Measurements from ENCODE around the gene P3H3.

The P3H3 gene

GRCh38 chr12:6850796-6851152 is 22.6 kb downstream of the P3H3 start (continued):
- TF ChIP-seq ZFP41 (tag by site-specific recombination; IDR thresholded peaks at IDR 0.05; ENCODE audit: borderline replicate concordance) (no peak), KLF17 (tag by site-specific recombination; IDR thresholded peaks at IDR 0.05) (0 out of 2 replicates have a peak, but pooled peaks have one; percentile 15), ZNF114 (tag by site-specific recombination; IDR thresholded peaks at IDR 0.05) (no peak), ZNF654 (tag by site-specific recombination; IDR thresholded peaks at IDR 0.05; ENCODE audit: low read depth) (no peak), ZNF341 (tag by site-specific recombination; IDR thresholded peaks at IDR 0.05; ENCODE audit: low read depth) (no peak), SP3 (tag by site-specific recombination; IDR thresholded peaks at IDR 0.05) (no peak), ZNF792 (tag by site-specific recombination; IDR thresholded peaks at IDR 0.05) (no peak), ZNF521 (tag by site-specific recombination; IDR thresholded peaks at IDR 0.05) (no peak), ZNF121 (tag by site-specific recombination; IDR thresholded peaks at IDR 0.05) (no peak), OVOL3 (tag by site-specific recombination; IDR thresholded peaks at IDR 0.05) (no peak), ZXDB (tag by site-specific recombination; IDR thresholded peaks at IDR 0.05) (0 out of 2 replicates have a peak, but pooled peaks have one; percentile 31), ZNF610 (tag by site-specific recombination; IDR thresholded peaks at IDR 0.05; ENCODE audit: borderline replicate concordance) (no peak), ZBTB21 (tag by site-specific recombination; IDR thresholded peaks at IDR 0.05) (no peak)
- TF ChIP-seq, protein P1, sequence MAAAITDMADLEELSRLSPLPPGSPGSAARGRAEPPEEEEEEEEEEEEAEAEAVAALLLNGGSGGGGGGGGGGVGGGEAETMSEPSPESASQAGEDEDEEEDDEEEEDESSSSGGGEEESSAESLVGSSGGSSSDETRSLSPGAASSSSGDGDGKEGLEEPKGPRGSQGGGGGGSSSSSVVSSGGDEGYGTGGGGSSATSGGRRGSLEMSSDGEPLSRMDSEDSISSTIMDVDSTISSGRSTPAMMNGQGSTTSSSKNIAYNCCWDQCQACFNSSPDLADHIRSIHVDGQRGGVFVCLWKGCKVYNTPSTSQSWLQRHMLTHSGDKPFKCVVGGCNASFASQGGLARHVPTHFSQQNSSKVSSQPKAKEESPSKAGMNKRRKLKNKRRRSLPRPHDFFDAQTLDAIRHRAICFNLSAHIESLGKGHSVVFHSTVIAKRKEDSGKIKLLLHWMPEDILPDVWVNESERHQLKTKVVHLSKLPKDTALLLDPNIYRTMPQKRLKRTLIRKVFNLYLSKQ (tag by site-specific recombination; IDR thresholded peaks at IDR 0.05; ENCODE audit: borderline replicate concordance), result no peak

DNA sequence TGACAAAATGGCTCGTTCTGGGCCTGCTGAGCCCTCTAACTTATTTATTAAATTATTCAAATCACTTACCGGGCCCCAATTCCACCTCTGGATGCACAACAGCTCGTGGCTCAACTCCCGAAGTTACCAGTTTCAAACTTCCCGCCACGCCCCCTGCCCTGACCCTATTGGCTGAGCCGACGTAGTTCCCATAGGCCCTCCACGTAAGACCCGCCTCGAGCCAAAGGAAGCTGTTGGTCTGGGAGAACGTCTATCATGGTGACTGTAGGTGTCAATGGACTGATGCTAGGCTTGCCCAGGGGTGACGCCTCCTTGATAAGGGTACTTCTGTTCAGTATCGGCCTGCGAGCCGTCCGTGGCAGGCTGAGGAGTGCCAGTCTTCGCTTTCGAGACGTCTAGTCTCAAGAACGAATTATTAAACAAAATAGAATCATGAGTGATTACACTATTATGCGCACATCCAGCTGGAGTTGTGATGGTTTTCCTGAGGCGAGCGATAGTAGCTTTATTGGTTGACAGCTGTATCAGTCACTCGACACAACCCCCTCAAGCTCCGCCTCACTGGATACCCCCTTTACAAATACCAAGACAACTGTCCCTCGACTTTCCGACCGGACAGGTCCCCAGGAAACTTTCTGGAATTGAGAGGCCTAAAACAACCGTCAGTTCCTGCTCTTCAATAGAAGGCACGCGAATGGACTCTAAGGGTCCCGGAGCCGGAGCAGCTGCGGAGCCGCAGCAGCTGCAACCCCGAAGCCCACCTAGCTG is 23.1 kb downstream of the P3H3 start, which contains the start of gene CDCA3:
Gene CDCA3, minus strand, starts transcription at position 134 of the 768 bp plus-strand sequence. CDS start 334 bp downstream, outside the sequence.
- CTCF ChIA-PET, result interaction anchor here (0.5 to 8.4 kb wide), 16 partner anchors 9 to 286 kb away, joined by 3 to 71 read pairs (median 4); partner anchors contain the start of genes GNB3, MLF2, P3H3 and SPSB2
- peak; percentile 44; the same call in 1 of the 2 replicates for TF ChIP-seq KLF8 (tag by site-specific recombination; IDR thresholded peaks at IDR 0.05)
- TF ChIP-seq PRDM4 (tag by site-specific recombination; IDR thresholded peaks at IDR 0.05), result no peak
- TF ChIP-seq KLF17 (tag by site-specific recombination; IDR thresholded peaks at IDR 0.05), result 0 out of 2 replicates have a peak, but pooled peaks have one; percentile 31
- TF ChIP-seq, protein P2, sequence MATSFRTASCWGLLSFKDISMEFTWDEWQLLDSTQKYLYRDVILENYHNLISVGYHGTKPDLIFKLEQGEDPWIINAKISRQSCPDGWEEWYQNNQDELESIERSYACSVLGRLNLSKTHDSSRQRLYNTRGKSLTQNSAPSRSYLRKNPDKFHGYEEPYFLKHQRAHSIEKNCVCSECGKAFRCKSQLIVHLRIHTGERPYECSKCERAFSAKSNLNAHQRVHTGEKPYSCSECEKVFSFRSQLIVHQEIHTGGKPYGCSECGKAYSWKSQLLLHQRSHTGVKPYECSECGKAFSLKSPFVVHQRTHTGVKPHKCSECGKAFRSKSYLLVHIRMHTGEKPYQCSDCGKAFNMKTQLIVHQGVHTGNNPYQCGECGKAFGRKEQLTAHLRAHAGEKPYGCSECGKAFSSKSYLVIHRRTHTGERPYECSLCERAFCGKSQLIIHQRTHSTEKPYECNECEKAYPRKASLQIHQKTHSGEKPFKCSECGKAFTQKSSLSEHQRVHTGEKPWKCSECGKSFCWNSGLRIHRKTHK (tag by site-specific recombination; IDR thresholded peaks at IDR 0.05), result no peak
- no peak; the same call in 1 of the 2 replicates for TF ChIP-seq GLIS2 (tag by site-specific recombination; IDR thresholded peaks at IDR 0.05)
- peak; percentile 82 for TF ChIP-seq ZBTB7A (tag by site-specific recombination; IDR thresholded peaks at IDR 0.05; ENCODE audit: low read depth)
- TF ChIP-seq, protein P3, sequence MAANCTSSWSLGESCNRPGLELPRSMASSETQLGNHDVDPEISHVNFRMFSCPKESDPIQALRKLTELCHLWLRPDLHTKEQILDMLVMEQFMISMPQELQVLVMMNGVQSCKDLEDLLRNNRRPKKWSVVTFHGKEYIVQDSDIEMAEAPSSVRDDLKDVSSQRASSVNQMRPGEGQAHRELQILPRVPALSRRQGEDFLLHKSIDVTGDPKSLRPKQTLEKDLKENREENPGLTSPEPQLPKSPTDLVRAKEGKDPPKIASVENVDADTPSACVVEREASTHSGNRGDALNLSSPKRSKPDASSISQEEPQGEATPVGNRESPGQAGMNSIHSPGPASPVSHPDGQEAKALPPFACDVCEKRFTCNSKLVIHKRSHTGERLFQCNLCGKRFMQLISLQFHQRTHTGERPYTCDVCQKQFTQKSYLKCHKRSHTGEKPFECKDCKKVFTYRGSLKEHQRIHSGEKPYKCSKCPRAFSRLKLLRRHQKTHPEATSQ (tag by site-specific recombination; IDR thresholded peaks at IDR 0.05), result no peak
- TF ChIP-seq OVOL3 (tag by site-specific recombination; IDR thresholded peaks at IDR 0.05), result no peak
- TF ChIP-seq KLF9 (tag by site-specific recombination; IDR thresholded peaks at IDR 0.05; ENCODE audit: low read depth), result peak; percentile 93
- 0 out of 2 replicates have a peak, but pooled peaks have one; percentile 31 for TF ChIP-seq ZNF391 (tag by site-specific recombination; IDR thresholded peaks at IDR 0.05; ENCODE audit: borderline replicate concordance, low read depth)
- TF ChIP-seq ZNF660 (tag by site-specific recombination; IDR thresholded peaks at IDR 0.05), result peak; percentile 8; the same call in 1 of the 2 replicates
- peak; percentile 61; the same call in 1 of the 2 replicates for TF ChIP-seq ZNF629 (tag by site-specific recombination; IDR thresholded peaks at IDR 0.05)
- TF ChIP-seq, protein P4, sequence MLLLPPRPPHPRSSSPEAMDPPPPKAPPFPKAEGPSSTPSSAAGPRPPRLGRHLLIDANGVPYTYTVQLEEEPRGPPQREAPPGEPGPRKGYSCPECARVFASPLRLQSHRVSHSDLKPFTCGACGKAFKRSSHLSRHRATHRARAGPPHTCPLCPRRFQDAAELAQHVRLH (tag by site-specific recombination; IDR thresholded peaks at IDR 0.05), result peak; percentile 50; the same call in 1 of the 2 replicates
- no peak for TF ChIP-seq TCF7L2 (IDR thresholded peaks at IDR 0.05; ENCODE audit: borderline replicate concordance, low read depth, low read length)

More for the DNA sequence above, 23.1 kb downstream of the P3H3 start, which contains the start of gene CDCA3:
- H3K4me1 ChIP-seq (ENCODE audit: control insufficient read depth, insufficient read depth, low read length), result peaks cover 11% of the 10 kb centered on the region
- H3K9me3 ChIP-seq (ENCODE audit: control insufficient read depth, insufficient read depth, low read depth, low read length), result no peaks in the 10 kb centered on the region
- POLR2A ChIA-PET, result interaction anchor here (0.6 to 7.1 kb wide), 42 partner anchors 8 to 1330 kb away, joined by 3 to 183 read pairs (median 5); partner anchors contain the start of genes C12orf57, COPS7A, GAPDH and GNB3
- H3K4me3 ChIP-seq (ENCODE audit: low read depth, low read length), result peak within 1 kb of the TSS; percentile 76
- H3K36me3 ChIP-seq (ENCODE audit: control insufficient read depth in 2 of 2, insufficient read depth in 1 of 2, low read length in 2 of 2), result peaks cover 21 to 66% of the 10 kb centered on the region in 2 experiments
- peak within 1 kb of the TSS; percentile 58 for H3K27ac ChIP-seq (ENCODE audit: extremely low read depth, low read depth, low read length)
